HG03521 (cell line): ENCODE data around the gene PTGIR.

Experiments used
- ATAC-seq: cut with Tn5 transposase; IDR thresholded peaks from one replicate; pipeline ENCODE4 v1.9.1; 2021; ENCODE audit warnings: mild to moderate bottlenecking, moderate library complexity; ENCODE audit not compliant: unreplicated experiment

PTGIR gene

GRCh38 chr19:46624958-46625661, at the start of gene PTGIR:
TSS of gene PTGIR (minus strand) at chr19:46625089. CDS start at chr19:46624225, 864 bp downstream.
- ATAC-seq: no peak

DNA sequence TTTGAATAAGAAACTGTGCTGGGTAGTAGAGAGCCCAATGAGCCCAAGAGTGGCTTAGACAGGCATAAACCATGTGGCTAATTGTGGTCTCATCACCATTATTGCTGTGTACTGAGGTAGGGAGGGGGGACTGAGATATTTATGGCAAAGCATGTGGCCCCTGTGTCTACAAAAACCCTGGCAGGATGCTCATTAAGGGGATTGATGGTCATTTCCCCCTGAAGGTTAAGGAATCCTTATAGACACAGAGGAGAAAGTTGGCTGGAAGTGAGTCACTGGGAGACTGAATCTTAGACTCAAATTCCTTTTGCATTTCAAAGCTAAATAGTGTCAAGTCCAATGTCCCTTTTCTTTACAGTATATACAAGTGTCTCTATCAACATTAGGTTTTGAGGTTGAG, 45.9 kb upstream of the PTGIR start:
- ATAC-seq: no peak

DNA sequence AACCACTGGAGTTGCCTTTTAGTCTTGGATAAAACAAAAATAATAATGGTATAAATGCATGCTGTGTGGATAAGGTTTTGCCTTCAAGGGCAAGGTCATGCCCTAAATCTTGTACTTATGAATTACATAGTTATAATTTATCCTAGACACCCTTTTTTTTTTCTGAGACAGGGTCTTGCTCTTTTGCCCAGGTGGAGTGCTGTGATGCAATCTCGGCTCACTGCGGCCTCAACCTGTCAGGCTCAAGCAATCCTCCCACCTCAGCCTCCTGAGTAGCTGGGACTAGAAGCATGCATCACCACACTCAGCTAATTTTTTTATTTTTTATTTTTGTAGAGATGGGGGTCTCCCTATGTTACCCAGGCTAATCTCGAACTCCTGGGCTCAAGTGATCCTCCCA, 43.8 kb upstream of the PTGIR start:
- no peak for ATAC-seq

- ATAC-seq: no peak
Observed at GRCh38 chr19:46665072-46665471, 40.2 kb upstream of the PTGIR start.

GRCh38 chr19:46661735-46662592, 37.1 kb upstream of the PTGIR start:
- ATAC-seq: no peak

DNA sequence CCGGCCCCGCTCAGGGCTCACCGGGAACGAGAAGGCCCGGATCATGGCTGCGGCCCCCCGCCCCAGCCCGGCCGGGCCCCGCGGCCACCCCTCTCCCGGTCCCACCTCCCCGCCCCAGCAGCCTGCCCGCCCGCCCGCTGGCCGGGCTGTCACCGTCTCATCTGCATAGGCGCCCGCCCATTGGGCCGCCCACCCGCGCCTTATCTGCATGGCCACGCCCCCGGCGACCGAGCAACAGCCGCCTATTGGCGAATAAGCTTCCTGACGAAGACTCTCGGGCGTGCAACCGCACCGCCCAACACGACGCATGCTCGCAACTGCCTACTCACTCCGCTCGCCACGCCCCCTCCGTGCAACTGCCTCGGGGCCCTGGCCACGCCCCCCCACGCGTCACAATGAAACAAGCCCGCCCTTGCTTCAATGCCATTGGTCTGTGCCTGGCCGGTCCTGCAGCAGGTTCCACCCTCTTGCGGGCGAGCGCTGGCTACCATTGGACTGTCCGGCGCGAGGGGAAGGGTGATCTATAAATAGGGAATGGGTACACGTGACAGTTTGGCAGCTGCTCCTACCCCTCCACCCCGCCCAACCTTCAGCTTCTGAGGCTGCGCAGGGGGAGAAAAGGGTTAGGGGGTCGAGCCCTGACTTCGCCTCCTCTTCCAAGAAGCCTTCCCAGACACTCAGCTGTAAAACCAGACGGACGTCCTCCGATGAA, 36.3 kb upstream of the PTGIR start, which contains the start of gene DACT3:
DACT3 (minus strand) TSS at position 163 of the 712 bp plus-strand sequence; CDS start at position 45, 118 bp downstream.
- peak; percentile 88 for ATAC-seq

GRCh38 chr19:46660551-46661019, 35.7 kb upstream of the PTGIR start:
- ATAC-seq: no peak

GRCh38 chr19:46660008-46660517, 35.2 kb upstream of the PTGIR start:
- no peak for ATAC-seq

GRCh38 chr19:46659151-46660007, 34.5 kb upstream of the PTGIR start:
- ATAC-seq: no peak

DNA sequence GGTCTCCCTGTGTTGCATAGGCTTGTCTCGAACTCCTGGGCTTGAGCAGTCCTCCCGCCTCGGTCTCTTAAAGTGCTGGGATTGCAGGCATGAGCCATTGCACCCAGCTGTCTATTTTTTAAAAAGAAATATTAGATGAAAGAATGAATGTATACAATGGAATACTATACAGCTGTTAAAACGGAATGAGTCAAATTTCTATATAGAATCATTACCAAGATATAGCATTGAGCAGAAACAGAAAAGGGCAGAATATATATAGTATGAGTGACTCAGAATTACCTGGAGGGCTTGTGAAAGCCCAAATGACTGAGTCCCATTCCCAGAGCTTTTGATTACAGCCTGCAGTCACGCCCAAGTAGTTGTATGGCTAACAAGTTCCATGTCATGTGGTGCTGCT, 31.7 kb upstream of the PTGIR start:
- ATAC-seq: no peak

DNA sequence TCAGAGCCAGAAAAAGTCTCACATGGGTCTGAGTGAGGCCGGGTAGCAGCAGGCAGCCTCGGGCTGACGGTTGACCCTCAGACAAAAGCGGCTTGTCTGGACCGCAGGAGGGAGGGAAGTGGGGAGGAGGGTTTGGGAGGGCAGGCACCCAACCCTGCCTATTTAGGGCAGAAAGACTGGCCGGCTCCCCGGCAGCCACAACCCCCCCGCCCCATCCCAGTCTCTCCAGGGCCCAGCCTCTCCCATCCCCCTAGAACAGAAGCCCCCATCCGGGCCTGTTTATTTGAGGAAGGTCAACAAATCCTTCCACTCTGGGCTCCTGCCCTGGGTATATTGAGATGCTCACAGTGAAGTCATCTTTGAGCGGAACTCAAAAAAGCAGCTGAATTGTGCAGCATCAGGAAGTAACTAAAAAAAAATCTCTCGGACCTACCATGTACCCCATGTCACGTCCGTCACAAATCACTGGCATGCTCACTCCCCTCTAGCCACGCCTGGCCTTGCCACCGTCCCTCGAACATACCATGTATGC, 29.8 kb upstream of the PTGIR start:
- no peak for ATAC-seq

DNA sequence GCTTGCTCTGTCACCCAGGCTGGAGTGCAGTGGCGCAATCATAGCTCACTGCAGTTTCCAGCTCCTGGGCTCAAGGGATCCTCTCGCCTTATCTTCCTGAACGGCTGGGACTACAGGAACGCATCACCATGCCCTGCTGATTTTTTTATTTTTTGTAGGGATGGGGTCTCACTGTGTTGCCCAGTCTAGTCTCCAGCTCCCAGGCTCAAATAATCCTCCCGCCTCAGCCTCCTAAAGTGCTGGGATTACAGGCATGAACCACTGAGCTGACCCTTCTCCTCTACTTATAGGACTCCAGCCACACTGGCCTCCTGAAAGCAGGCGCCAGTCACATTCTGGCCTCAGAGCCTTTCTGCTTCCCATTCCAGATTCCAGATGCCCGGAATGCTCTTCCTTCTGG, 25.6 kb upstream of the PTGIR start:
- ATAC-seq: no peak

DNA sequence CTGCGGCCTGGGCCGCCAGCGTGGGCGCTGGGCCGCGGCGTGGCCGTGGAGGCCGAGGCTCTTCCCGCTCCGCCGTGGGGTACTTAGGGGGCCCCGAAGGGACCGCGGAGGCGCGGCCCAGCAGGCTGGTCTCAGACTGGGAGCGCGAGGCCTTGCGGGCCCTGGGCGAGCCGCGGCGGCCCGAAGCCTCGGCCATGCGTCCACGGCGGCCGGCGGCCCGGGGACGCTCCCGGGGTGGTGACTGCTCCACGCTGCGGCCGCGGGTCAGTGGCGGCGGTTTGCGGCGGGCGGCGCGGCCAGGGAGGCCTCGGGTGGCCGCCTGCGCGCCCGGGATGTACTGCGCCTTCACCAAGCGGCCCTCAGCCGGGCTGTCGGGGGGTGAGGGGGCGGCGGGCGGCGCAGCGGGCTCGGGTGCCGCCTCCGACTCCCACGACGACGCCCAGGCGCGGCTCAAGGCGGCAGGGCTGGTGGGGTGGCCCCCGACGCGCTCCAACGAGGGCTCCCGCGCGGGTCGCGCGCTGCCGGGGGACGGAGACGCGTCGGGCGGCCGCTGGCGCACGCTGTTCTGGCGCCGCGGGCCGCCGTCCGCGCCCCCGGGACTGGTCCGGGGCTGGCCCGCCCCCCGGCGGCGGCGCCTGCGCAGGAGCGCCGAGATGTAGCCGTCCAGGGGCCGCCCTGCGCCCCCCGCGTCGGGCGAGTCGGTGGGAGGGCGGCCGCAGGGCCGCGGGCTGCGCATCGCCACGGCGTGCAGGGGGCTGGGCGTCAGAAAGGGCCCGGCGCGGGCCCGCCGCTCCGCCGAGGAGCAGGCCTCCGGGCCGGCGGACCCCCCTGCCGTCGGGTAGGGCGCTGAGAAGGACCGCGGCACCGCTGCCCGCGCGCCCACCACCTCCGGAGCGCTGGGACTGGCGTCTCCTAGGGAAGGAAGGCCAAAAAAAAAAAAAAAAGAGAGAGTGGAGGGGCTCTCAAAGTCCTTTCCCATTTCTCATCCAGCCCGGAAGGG, 24.4 kb upstream of the PTGIR start:
- no peak for ATAC-seq

GRCh38 chr19:46648060-46648960, 23.4 kb upstream of the PTGIR start:
- no peak for ATAC-seq

DNA sequence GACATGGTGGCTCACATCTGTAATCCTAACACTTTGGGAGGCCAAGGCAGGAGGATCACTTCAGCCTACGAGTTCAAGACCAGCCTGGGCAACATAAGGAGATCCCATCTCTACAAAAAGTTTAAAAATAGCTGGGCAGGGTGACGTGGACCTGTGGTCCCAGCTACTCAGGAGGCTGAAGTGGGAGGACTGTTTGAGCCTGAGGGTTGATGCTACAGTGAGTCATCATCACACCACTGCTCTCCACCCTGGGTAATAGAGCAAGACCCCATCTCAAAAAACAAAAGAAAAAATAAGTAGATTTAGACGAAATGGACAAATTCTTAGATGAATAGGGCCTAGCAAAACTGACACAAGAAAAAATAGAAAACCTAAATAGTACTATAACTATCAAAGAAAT, 21.5 kb upstream of the PTGIR start:
- ATAC-seq: no peak

GRCh38 chr19:46644720-46645119, 19.8 kb upstream of the PTGIR start:
- no peak for ATAC-seq

GRCh38 chr19:46640656-46641055, 15.8 kb upstream of the PTGIR start:
- ATAC-seq: no peak
